Thoracic aorta (tissue), 2 donors: ENCODE results near the gene CLDN7. TPM values are rescaled to one million over a fixed set of nuclear protein-coding genes. Genes with fewer than 3 reads are reported as not detected.
A peak's percentile ranks its signal among the peaks of the same experiment; 100 is the strongest.

Experiments used
- ATAC-seq: fragments of 150-250 bp; one replicate; pipeline ENCODE4 v1.8.0; 2017; ENCODE audit warnings: low read depth; ENCODE audit not compliant: insufficient number of reproducible peaks, low FRiP score
- DNase-seq: peaks from one replicate; pipeline ENCODE4 v3.0.0-alpha.2; 2020; ENCODE audit warnings: low spot score
- H3K27ac ChIP-seq, 2 donors: fragments of 200-600 bp; sonication (generic); 1 replicate in 1 of 2; 2 replicates in 1 of 2; pipeline ENCODE4 v1.5.1; 2016; ENCODE audit warnings: mild to moderate bottlenecking in 2 of 2, moderate library complexity in 2 of 2
- H3K27me3 ChIP-seq: fragments of 200-600 bp; sonication (generic); replicated peaks from 2 replicates; pipeline ENCODE4 v1.6.0; 2016; ENCODE audit warnings: mild to moderate bottlenecking; ENCODE audit not compliant: insufficient read depth
- H3K36me3 ChIP-seq: fragments of 200-600 bp; sonication (generic); one replicate; pipeline ENCODE4 v1.5.1; 2016
- H3K4me1 ChIP-seq, 2 donors: fragments of 200-600 bp; sonication (generic); 1 replicate in 1 of 2; 2 replicates in 1 of 2; pipeline versions ENCODE4 v1.5.1 to v1.6.0; 2016; ENCODE audit warnings: low read depth in 2 of 2, mild to moderate bottlenecking in 1 of 2; ENCODE audit not compliant: control insufficient read depth in 1 of 2
- H3K4me3 ChIP-seq: fragments of 200-600 bp; sonication (generic); 2 replicates; pipeline ENCODE4 v1.5.1; 2016; ENCODE audit warnings: mild to moderate bottlenecking
- H3K9me3 ChIP-seq: fragments of 200-600 bp; sonication (generic); 2 replicates; pipeline ENCODE4 v1.5.1; 2016
- total RNA-seq, 2 donors: library from RNA; depleted of rRNA; stranded (reverse); fragments of >200 nt; gene quantifications; one replicate each; pipeline versions ENCODE4 v1.1.0 to v1.2.3, GENCODE V29; 2016
- TF ChIP-seq, protein P1 (sequence below): fragments of 200-600 bp; sonication (generic); IDR thresholded peaks from one replicate; pipeline ENCODE4 v1.5.1; 2019; ENCODE audit warnings: antibody characterized with exemption

Gene CLDN7
- total RNA-seq, 2 donors from 2014 or later, result 0.41 TPM; not detected in 1

- Histone ChIP-seq H3K4me3 (peak overlapping the region; percentile 56), H3K36me3 (no peaks in the 10 kb centered on the region), H3K27me3 (peaks cover 5% of the 10 kb centered on the region), H3K9me3 (no peaks in the 10 kb centered on the region), H3K4me1 (peaks cover 15 to 34% of the 10 kb centered on the region in 2 donors), H3K27ac (no peak overlapping the region)
- no peak for ATAC-seq
- TF ChIP-seq, protein P1, sequence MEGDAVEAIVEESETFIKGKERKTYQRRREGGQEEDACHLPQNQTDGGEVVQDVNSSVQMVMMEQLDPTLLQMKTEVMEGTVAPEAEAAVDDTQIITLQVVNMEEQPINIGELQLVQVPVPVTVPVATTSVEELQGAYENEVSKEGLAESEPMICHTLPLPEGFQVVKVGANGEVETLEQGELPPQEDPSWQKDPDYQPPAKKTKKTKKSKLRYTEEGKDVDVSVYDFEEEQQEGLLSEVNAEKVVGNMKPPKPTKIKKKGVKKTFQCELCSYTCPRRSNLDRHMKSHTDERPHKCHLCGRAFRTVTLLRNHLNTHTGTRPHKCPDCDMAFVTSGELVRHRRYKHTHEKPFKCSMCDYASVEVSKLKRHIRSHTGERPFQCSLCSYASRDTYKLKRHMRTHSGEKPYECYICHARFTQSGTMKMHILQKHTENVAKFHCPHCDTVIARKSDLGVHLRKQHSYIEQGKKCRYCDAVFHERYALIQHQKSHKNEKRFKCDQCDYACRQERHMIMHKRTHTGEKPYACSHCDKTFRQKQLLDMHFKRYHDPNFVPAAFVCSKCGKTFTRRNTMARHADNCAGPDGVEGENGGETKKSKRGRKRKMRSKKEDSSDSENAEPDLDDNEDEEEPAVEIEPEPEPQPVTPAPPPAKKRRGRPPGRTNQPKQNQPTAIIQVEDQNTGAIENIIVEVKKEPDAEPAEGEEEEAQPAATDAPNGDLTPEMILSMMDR, result no peak
- DNase-seq, result no peak
Observed at GRCh38 chr17:7295230-7296180, 33.2 kb upstream of the CLDN7 start.

DNA sequence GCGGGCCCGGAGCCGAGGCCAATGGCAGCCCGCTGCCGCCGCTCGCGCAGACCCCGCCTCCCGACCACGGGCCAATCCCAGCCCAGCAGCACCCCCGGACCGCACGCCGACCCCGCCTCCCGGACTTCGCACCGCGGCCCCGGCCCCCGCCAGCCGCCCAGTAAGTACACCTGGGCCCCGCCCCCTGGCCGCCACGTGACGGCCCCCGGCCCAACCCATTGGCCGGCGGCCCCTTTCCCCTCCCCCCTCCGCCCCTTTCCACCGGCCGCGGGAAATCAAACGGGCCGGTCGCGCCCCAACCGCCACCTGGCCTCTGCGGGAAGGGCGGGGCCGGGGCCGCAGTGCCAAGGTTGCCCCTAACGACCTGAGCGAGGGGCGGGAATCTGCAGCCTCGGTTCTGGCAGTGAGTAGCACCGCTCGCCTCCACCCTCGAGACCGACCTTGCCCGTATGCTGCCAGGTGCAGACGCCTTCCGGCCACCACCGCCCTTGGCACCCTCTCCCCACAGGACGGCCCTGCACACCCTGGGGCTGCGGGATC, 32.4 kb upstream of the CLDN7 start, which contains the start of gene YBX2:
Gene YBX2 (minus strand): TSS at position 26 of the 540 bp plus-strand sequence. CDS start 139 bp downstream, outside the sequence.
- ATAC-seq (no peak), DNase-seq (no peak)
- H3K9me3 ChIP-seq, result no peaks in the 10 kb centered on the region
- TF ChIP-seq, protein P1, result no peak
- H3K27ac ChIP-seq, result no peak within 1 kb of the TSS
- H3K36me3 ChIP-seq, result no peaks in the 10 kb centered on the region
- peak within 1 kb of the TSS; percentile 56 for H3K4me3 ChIP-seq
- H3K4me1 ChIP-seq, result peaks cover 15 to 34% of the 10 kb centered on the region in 2 donors
- peaks cover 5% of the 10 kb centered on the region for H3K27me3 ChIP-seq

GRCh38 chr17:7293816-7294613, 31.7 kb upstream of the CLDN7 start:
- no peak overlapping the region for H3K27ac ChIP-seq

GRCh38 chr17:7293159-7293558, 30.9 kb upstream of the CLDN7 start:
- Histone ChIP-seq H3K4me1 (peaks cover 15 to 34% of the 10 kb centered on the region in 2 donors), H3K27me3 (peaks cover 5% of the 10 kb centered on the region), H3K36me3 (no peaks in the 10 kb centered on the region), H3K9me3 (no peaks in the 10 kb centered on the region), H3K4me3 (no peak overlapping the region), H3K27ac (no peak overlapping the region)
- DNase-seq (no peak), ATAC-seq (no peak)
- TF ChIP-seq, protein P1, result no peak

More at GRCh38 chr17:7293816-7294613, 31.7 kb upstream of the CLDN7 start:
- peaks cover 5% of the 10 kb centered on the region for H3K27me3 ChIP-seq
- no peaks in the 10 kb centered on the region for H3K36me3 ChIP-seq
- DNase-seq, result no peak
- H3K4me1 ChIP-seq, result peaks cover 15 to 34% of the 10 kb centered on the region in 2 donors
- TF ChIP-seq, protein P1, result no peak
- H3K9me3 ChIP-seq, result no peaks in the 10 kb centered on the region
- ATAC-seq, result no peak
- peak overlapping the region; percentile 56 for H3K4me3 ChIP-seq
